ENCODE results near the gene LPO.

Gene LPO

GRCh38 chr17:58265902-58266875 lies 27.8 kb downstream of the LPO start:
- H3K4me3 ChIP-seq (ENCODE audit: low read depth, low read length), result no peak overlapping the region
- no peak for TF ChIP-seq CTCF (IDR thresholded peaks at IDR 0.05; ENCODE audit: borderline replicate concordance, insufficient read depth, low read depth, low read length)

GRCh38 chr17:58267347-58268324 lies 29.3 kb downstream of the LPO start:
- H3K4me3 ChIP-seq (ENCODE audit: low read depth, low read length), result no peak overlapping the region
- TF ChIP-seq CTCF (IDR thresholded peaks at IDR 0.05; ENCODE audit: borderline replicate concordance, insufficient read depth, low read depth, low read length), result no peak

GRCh38 chr17:58268326-58268725 lies 29.9 kb downstream of the LPO start:
- no peak for TF ChIP-seq CTCF (IDR thresholded peaks at IDR 0.05; ENCODE audit: borderline replicate concordance, insufficient read depth, low read depth, low read length)

GRCh38 chr17:58268774-58269556 lies 30.6 kb downstream of the LPO start:
- H3K4me3 ChIP-seq (ENCODE audit: low read depth, low read length), result no peak overlapping the region
- no peak for TF ChIP-seq CTCF (IDR thresholded peaks at IDR 0.05; ENCODE audit: borderline replicate concordance, insufficient read depth, low read depth, low read length)

More at GRCh38 chr17:58268326-58268725, 29.9 kb downstream of the LPO start:
- H3K4me3 ChIP-seq (ENCODE audit: low read depth, low read length), result no peak overlapping the region

GRCh38 chr17:58269557-58270291 lies 31.3 kb downstream of the LPO start:
- TF ChIP-seq CTCF (IDR thresholded peaks at IDR 0.05; ENCODE audit: borderline replicate concordance, insufficient read depth, low read depth, low read length), result no peak
- H3K4me3 ChIP-seq (ENCODE audit: low read depth, low read length), result no peak overlapping the region
